ENCODE results near the gene AMBRA1. TPM values are rescaled to one million over a fixed set of nuclear protein-coding genes. Genes with fewer than 3 reads are reported as not detected.

Gene AMBRA1
- total and polyA plus RNA-seq, 2 donors from 2014 or later = 8.0 to 32.6 TPM

GRCh38 chr11:46360878-46361277, 232.9 kb downstream of the AMBRA1 start:
- Histone ChIP-seq H3K27ac (ENCODE audit: low read depth in 2 of 2, low read length in 2 of 2) (peak overlapping the region; percentile 26 to 71), H3K4me3 (ENCODE audit: low read length in 3 of 3) (peak overlapping the region in 1 of 3 donors; percentile 21), H3K9me3 (ENCODE audit: control insufficient read depth in 2 of 3, insufficient read depth in 1 of 3, low read length in 3 of 3) (no peaks in the 10 kb centered on the region), H3K9ac (ENCODE audit: low read length in 3 of 3) (peak overlapping the region in 1 of 3 donors; percentile 61), H3K4me1 (ENCODE audit: control insufficient read depth in 2 of 3, insufficient read depth in 2 of 3, low read depth in 1 of 3, low read length in 3 of 3) (peaks cover 0 to 44% (median 24%) of the 10 kb centered on the region in 3 donors), H3K27me3 (ENCODE audit: control insufficient read depth, insufficient read depth, low read length) (no peaks in the 10 kb centered on the region), H3K36me3 (ENCODE audit: control insufficient read depth in 2 of 3, insufficient read depth in 3 of 3, low read length in 3 of 3) (no peaks in the 10 kb centered on the region)
- intact Hi-C loops (cut with DNase I) = no loop called here
- FAIRE-seq (no peak), DNase-seq (no peak)
- TF ChIP-seq, protein P1, sequence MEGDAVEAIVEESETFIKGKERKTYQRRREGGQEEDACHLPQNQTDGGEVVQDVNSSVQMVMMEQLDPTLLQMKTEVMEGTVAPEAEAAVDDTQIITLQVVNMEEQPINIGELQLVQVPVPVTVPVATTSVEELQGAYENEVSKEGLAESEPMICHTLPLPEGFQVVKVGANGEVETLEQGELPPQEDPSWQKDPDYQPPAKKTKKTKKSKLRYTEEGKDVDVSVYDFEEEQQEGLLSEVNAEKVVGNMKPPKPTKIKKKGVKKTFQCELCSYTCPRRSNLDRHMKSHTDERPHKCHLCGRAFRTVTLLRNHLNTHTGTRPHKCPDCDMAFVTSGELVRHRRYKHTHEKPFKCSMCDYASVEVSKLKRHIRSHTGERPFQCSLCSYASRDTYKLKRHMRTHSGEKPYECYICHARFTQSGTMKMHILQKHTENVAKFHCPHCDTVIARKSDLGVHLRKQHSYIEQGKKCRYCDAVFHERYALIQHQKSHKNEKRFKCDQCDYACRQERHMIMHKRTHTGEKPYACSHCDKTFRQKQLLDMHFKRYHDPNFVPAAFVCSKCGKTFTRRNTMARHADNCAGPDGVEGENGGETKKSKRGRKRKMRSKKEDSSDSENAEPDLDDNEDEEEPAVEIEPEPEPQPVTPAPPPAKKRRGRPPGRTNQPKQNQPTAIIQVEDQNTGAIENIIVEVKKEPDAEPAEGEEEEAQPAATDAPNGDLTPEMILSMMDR (IDR thresholded peaks at IDR 0.05; ENCODE audit: borderline replicate concordance, extremely low read depth, insufficient read depth) = no peak

GRCh38 chr11:46359953-46360352, 233.9 kb downstream of the AMBRA1 start:
- intact Hi-C loops (cut with DNase I) = no loop called here
- FAIRE-seq (no peak), DNase-seq (no peak)
- peaks cover 0 to 43% (median 24%) of the 10 kb centered on the region in 3 donors for H3K4me1 ChIP-seq (ENCODE audit: control insufficient read depth in 2 of 3, insufficient read depth in 2 of 3, low read depth in 1 of 3, low read length in 3 of 3)
- TF ChIP-seq, protein P1 (IDR thresholded peaks at IDR 0.05; ENCODE audit: borderline replicate concordance, extremely low read depth, insufficient read depth) = no peak
- H3K9me3 ChIP-seq (ENCODE audit: control insufficient read depth in 2 of 3, insufficient read depth in 1 of 3, low read length in 3 of 3) = no peaks in the 10 kb centered on the region
- H3K4me3 ChIP-seq (ENCODE audit: low read length in 3 of 3) = no peak overlapping the region
- H3K9ac ChIP-seq (ENCODE audit: low read length in 3 of 3) = no peak overlapping the region
- no peaks in the 10 kb centered on the region for H3K27me3 ChIP-seq (ENCODE audit: control insufficient read depth, insufficient read depth, low read length)
- no peaks in the 10 kb centered on the region for H3K36me3 ChIP-seq (ENCODE audit: control insufficient read depth in 2 of 3, insufficient read depth in 3 of 3, low read length in 3 of 3)
- no peak overlapping the region for H3K27ac ChIP-seq (ENCODE audit: low read depth in 2 of 2, low read length in 2 of 2)

DNA sequence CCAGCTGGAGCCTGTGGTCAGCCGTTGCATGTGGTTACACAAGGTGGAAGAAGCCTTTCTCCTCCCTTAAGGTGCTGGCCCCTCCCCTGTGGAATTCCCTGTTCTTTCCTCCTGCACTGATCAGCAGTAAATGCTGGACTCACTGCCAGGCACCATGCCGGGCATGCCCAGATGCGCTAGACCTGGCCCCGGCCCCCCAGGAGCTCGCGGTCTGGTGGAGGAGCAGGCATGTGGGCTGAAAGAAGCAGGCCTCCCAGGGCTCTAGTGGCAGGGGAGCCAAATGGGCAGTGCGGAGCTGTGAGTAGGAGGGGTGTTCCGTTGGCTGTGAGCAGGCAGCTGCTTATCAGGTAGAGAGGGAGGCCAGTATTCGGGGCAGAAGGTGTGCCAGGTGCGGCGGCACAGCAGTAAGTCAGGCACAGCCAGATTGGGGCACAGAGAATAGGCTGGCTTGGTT, 236.3 kb downstream of the AMBRA1 start:
- Histone ChIP-seq H3K4me3 (ENCODE audit: low read length in 3 of 3) (no peak overlapping the region), H3K27me3 (ENCODE audit: control insufficient read depth, insufficient read depth, low read length) (no peaks in the 10 kb centered on the region), H3K27ac (ENCODE audit: low read depth in 2 of 2, low read length in 2 of 2) (peak overlapping the region; percentile 42 to 57), H3K9ac (ENCODE audit: low read length in 3 of 3) (no peak overlapping the region), H3K9me3 (ENCODE audit: control insufficient read depth in 2 of 3, insufficient read depth in 1 of 3, low read length in 3 of 3) (no peaks in the 10 kb centered on the region), H3K4me1 (ENCODE audit: control insufficient read depth in 2 of 3, insufficient read depth in 2 of 3, low read depth in 1 of 3, low read length in 3 of 3) (peaks cover 0 to 25% (median 19%) of the 10 kb centered on the region in 3 donors), H3K36me3 (ENCODE audit: control insufficient read depth in 2 of 3, insufficient read depth in 3 of 3, low read length in 3 of 3) (no peaks in the 10 kb centered on the region)
- FAIRE-seq (no peak), DNase-seq (no peak)
- intact Hi-C loops (cut with DNase I) = no loop called here
- TF ChIP-seq, protein P1 (IDR thresholded peaks at IDR 0.05; ENCODE audit: borderline replicate concordance, extremely low read depth, insufficient read depth) = no peak
